Measurements from ENCODE around the gene RCSD1. TPM values are rescaled to one million over a fixed set of nuclear protein-coding genes. Genes with fewer than 3 reads are reported as not detected.

The RCSD1 gene
- total and polyA plus RNA-seq, 2 of the 4 experiments (the other 2 are of a cell fraction) = 0.03 TPM; not detected in 1

DNA sequence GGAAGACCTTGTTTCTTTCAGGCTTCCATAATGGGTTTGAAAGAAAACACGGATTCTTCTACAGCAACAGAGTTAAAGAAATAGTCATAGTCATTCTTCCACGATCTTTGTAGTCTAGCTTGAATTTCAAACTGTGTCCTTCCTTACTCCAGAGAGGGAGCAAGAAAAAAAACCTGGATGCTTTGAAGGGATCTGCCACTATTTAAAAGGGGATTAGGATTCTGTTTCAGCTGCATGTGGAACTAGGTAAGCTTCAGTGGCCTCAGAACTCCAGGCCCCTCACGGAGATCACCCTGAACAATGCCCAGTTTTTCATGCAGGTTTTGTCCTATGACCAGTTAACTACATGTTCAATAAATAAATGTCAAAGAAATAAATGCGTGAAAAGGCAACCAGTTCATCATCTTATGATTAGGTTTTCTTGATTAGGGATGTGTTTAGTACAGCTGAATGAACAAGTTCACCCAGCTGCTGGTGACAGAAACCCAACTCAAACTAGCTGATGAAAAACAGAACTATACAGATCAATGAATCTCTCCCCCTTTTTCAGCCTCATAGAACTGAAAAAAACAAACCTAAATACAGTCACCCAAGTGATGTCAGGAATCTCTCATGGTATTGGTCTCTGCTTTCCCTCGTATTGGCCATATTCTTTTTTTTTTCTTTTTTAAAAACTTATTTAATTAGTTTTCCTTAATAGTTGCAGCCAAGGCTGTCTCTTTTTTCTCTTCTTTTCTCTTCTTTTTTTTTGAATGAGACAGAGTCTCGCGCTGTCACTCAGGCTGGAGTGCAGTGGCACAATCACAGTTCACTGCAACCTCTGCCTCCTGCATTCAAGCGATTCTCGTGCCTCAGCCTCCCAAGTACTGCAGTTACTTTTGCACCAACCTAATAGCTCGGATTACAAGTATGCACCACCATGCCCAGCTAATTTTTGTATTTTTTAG is 77.2 kb downstream of the RCSD1 start:
- no peaks in the 10 kb centered on the region for H3K36me3 ChIP-seq (ENCODE audit: control insufficient read depth, insufficient read depth, low read length)
- H3K4me2 ChIP-seq (ENCODE audit: low read depth, low read length) = no peak overlapping the region
- H3K27me3 ChIP-seq (ENCODE audit: control insufficient read depth, insufficient read depth, low read length) = peaks cover 40% of the 10 kb centered on the region
- dilution Hi-C loops (cut with HindIII; ENCODE audit: low sequenced_read_pairs, unreplicated experiment) (no loop called here), in situ Hi-C loops (cut with MboI; ENCODE audit: low sequenced_read_pairs) (no loop called here), intact Hi-C loops (cut with micrococcal nuclease) (loop anchor here (5.0 kb wide), 1 partner anchor 760 kb away; no protein-coding TSS in a partner anchor)
- H2BK15ac ChIP-seq (ENCODE audit: low read depth, low read length) = no peak overlapping the region
- no peaks in the 10 kb centered on the region for H4K20me1 ChIP-seq (ENCODE audit: insufficient read depth, low read length)
- no peak overlapping the region for H3K14ac ChIP-seq (replicated peaks; ENCODE audit: low read depth, low read length)
- no peak overlapping the region for H2AK9ac ChIP-seq (replicated peaks; ENCODE audit: low read depth, low read length, poor library complexity)
- no peak overlapping the region for H2BK20ac ChIP-seq (ENCODE audit: low read depth, low read length)
- ATAC-seq (ENCODE audit: low read depth) (no peak), DNase-seq (no peak)
- H2BK5ac ChIP-seq (ENCODE audit: low read depth, low read length, poor library complexity, severe bottlenecking) = no peak overlapping the region
- no peak overlapping the region for H4K91ac ChIP-seq (ENCODE audit: insufficient read depth, low read depth, low read length)
- H2BK120ac ChIP-seq (ENCODE audit: low read depth, low read length) = no peak overlapping the region
- H3K4me1 ChIP-seq (ENCODE audit: control insufficient read depth, insufficient read depth, low read length) = no peaks in the 10 kb centered on the region
- no peak overlapping the region for H3K23ac ChIP-seq (ENCODE audit: low read depth, low read length)
- H4K8ac ChIP-seq (ENCODE audit: low read depth in 2 of 2, low read length in 2 of 2) = no peak overlapping the region
- H2AK5ac ChIP-seq (ENCODE audit: low read depth, low read length) = no peak overlapping the region
- H3K79me1 ChIP-seq (ENCODE audit: low read depth in 1 of 2, low read length in 2 of 2) = no peaks in the 10 kb centered on the region
- no peak overlapping the region for H3K9ac ChIP-seq (ENCODE audit: low read depth, low read length)
- H3K9me1 ChIP-seq (ENCODE audit: insufficient read depth, low read length) = no peaks in the 10 kb centered on the region
- ChIA-PET CTCF (interaction anchor here (0.6 to 0.7 kb wide), 3 partner anchors 8 to 538 kb away, joined by 3 to 7 read pairs (median 4); no protein-coding TSS in a partner anchor), POLR2A (ENCODE audit: unreplicated experiment) (no interaction called here)
- H3K56ac ChIP-seq (ENCODE audit: extremely low read depth, insufficient read depth, low read length) = no peak overlapping the region
- H2AFZ ChIP-seq (replicated peaks; ENCODE audit: low read length, poor library complexity) = no peak overlapping the region
- H3K9me3 ChIP-seq (ENCODE audit: control insufficient read depth, insufficient read depth, low read length) = no peaks in the 10 kb centered on the region
- H3K4me3 ChIP-seq (ENCODE audit: insufficient read depth, low read depth, low read length) = no peak overlapping the region
- no peak overlapping the region for H3K27ac ChIP-seq (ENCODE audit: insufficient read depth, low read length)
- H3K18ac ChIP-seq (ENCODE audit: low read depth, low read length) = no peak overlapping the region
- WGBS, 2 experiments (ENCODE audit: extremely low coverage in 2 of 2, insufficient read length in 1 of 2) = 83% methylated on average over 1 of the region's 10 CpGs; no CpG with 5 or more reads in 1 of the 2 experiments
- BruUV-seq (replicated peaks) = no TSS peak
- H3K4ac ChIP-seq (ENCODE audit: low read depth, low read length) = no peak overlapping the region
- H4K5ac ChIP-seq (ENCODE audit: low read depth, low read length) = no peak overlapping the region
- TF ChIP-seq RCOR1 (IDR thresholded peaks at IDR 0.05; ENCODE audit: insufficient replicate concordance, low read length) = no peak
- TF ChIP-seq POLR2A (IDR thresholded peaks at IDR 0.05; ENCODE audit: low read depth, low read length) = no peak
- no peak for TF ChIP-seq SMC3 (IDR thresholded peaks at IDR 0.05; ENCODE audit: low read depth, low read length)
- TF ChIP-seq RFX5 (IDR thresholded peaks at IDR 0.05; ENCODE audit: low read depth, low read length) = no peak
- TF ChIP-seq, protein P1, sequence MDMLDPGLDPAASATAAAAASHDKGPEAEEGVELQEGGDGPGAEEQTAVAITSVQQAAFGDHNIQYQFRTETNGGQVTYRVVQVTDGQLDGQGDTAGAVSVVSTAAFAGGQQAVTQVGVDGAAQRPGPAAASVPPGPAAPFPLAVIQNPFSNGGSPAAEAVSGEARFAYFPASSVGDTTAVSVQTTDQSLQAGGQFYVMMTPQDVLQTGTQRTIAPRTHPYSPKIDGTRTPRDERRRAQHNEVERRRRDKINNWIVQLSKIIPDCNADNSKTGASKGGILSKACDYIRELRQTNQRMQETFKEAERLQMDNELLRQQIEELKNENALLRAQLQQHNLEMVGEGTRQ (IDR thresholded peaks at IDR 0.05; ENCODE audit: low read depth, low read length) = no peak
- TF ChIP-seq BHLHE40 (IDR thresholded peaks at IDR 0.05; ENCODE audit: low read depth, low read length) = no peak
- TF ChIP-seq, protein P2, sequence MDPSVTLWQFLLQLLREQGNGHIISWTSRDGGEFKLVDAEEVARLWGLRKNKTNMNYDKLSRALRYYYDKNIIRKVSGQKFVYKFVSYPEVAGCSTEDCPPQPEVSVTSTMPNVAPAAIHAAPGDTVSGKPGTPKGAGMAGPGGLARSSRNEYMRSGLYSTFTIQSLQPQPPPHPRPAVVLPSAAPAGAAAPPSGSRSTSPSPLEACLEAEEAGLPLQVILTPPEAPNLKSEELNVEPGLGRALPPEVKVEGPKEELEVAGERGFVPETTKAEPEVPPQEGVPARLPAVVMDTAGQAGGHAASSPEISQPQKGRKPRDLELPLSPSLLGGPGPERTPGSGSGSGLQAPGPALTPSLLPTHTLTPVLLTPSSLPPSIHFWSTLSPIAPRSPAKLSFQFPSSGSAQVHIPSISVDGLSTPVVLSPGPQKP (IDR thresholded peaks at IDR 0.05; ENCODE audit: borderline replicate concordance, low read depth, low read length) = no peak
- TF ChIP-seq RAD21 (IDR thresholded peaks at IDR 0.05; ENCODE audit: low read length) = no peak
- TF ChIP-seq FOS (IDR thresholded peaks at IDR 0.05; ENCODE audit: low read depth, low read length) = no peak
- TF ChIP-seq, protein P3, sequence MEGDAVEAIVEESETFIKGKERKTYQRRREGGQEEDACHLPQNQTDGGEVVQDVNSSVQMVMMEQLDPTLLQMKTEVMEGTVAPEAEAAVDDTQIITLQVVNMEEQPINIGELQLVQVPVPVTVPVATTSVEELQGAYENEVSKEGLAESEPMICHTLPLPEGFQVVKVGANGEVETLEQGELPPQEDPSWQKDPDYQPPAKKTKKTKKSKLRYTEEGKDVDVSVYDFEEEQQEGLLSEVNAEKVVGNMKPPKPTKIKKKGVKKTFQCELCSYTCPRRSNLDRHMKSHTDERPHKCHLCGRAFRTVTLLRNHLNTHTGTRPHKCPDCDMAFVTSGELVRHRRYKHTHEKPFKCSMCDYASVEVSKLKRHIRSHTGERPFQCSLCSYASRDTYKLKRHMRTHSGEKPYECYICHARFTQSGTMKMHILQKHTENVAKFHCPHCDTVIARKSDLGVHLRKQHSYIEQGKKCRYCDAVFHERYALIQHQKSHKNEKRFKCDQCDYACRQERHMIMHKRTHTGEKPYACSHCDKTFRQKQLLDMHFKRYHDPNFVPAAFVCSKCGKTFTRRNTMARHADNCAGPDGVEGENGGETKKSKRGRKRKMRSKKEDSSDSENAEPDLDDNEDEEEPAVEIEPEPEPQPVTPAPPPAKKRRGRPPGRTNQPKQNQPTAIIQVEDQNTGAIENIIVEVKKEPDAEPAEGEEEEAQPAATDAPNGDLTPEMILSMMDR (conservative IDR thresholded peaks at IDR 0.05; ENCODE audit: low read depth, low read length) = no peak
- TF ChIP-seq MXI1 (IDR thresholded peaks at IDR 0.05; ENCODE audit: borderline replicate concordance, low read depth, low read length) = no peak
- TF ChIP-seq CHD1 (IDR thresholded peaks at IDR 0.05; ENCODE audit: low read depth, low read length) = no peak
- TF ChIP-seq CEBPB (IDR thresholded peaks at IDR 0.05; ENCODE audit: low read depth, low read length) = no peak
- TF ChIP-seq MAFK (IDR thresholded peaks at IDR 0.05; ENCODE audit: low read depth, low read length) = no peak

All from IMR-90 (cell line).